HCEC 1CT (cell line): ENCODE results near the gene TRIM48.
"Not testable (repeated sequence)": the region's sequence is repeated elsewhere in the genome, so short reads cannot be mapped to it uniquely, and the experiment has no call there.

Experiments
- DNase-seq: peaks from one replicate; pipeline ENCODE4 v3.0.0-alpha.2; 2017

TRIM48 gene

DNA sequence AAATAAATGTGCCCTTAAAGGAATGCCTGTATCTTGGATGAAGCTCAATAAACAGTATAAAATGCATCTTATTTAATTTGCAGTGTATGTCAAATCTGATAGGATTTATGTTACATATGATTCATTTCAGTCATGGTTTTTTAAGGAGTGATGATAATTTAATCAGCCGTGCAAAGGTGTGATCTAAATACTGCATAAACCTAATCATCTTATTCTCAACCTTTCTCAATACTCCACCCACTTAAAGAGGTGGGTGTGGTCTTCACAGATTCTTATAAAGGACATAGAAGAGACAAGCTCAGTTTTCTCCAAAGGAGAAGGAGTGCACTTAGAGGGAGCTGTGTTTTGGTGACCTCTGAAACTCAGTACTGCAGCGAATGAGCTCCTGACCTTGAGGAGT lies at the start of gene TRIM48:
Gene TRIM48 (plus strand): TSS at position 301 of the 400 bp plus-strand sequence. CDS start 113 bp downstream, outside the sequence.
- not testable (repeated sequence) for DNase-seq

DNA sequence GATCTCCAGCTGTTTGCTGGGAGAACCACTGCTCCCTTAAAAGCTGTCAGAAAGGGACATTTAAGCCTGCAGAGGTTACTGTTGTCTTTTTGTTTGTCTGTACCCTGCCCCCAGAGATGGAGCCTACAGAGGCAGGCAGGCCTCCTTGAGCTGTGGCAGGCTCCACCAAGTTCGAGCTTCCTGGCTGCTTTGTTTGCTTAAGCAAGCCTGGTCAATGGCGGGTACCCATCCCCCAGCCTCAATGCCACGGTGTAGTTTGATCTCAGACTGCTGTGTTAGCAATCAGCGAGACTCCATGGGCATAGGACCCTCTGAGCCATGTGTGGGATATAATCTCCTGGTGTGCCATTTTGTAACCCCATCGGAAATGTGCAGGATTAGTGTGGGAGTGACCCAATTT lies 23.6 kb upstream of the TRIM48 start:
- DNase-seq = not testable (repeated sequence)

DNA sequence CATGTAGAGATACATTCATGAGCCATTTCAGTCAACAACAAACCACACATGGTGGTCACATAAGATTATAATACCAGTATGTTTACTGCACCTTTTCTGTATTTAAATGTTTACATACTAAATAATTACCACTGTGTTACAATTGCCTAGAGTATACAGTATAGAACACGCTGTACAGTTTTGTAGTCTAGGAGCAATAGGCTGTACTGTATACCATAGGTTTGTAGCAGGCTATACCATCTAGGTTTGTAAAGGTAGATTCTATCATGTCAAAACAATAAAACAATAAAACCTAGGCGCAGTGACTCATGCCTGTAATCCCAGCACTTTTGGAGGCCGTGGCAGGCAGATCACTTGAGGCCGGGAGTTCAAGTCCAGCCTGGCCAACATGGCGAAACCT lies 1.1 kb downstream of the TRIM48 start:
- no peak for DNase-seq
